H9 (cell line): ENCODE results near the gene CTPS2. TPM values are rescaled to one million over a fixed set of nuclear protein-coding genes. Genes with fewer than 3 reads are reported as not detected.

Source experiments
- DNase-seq: peaks from one replicate; pipeline ENCODE4 v3.0.0-alpha.2; 2017
- H2AFZ ChIP-seq: one replicate; pipeline ENCODE4 v1.6.1; 2013; ENCODE audit warnings: mild to moderate bottlenecking, low read length, control low read depth, moderate library complexity
- H2AK5ac ChIP-seq: 2 replicates; pipeline ENCODE4 v1.6.1; 2013; ENCODE audit warnings: low read length, control low read depth, mixed read lengths; ENCODE audit not compliant: insufficient read length
- H2BK120ac ChIP-seq: one replicate; pipeline ENCODE4 v1.6.1; 2013; ENCODE audit warnings: low read depth, mild to moderate bottlenecking, low read length, control low read depth, inconsistent platforms; ENCODE audit not compliant: poor library complexity, severe bottlenecking
- H2BK12ac ChIP-seq: 2 replicates; pipeline ENCODE4 v1.6.1; 2013; ENCODE audit warnings: low read length, control low read depth, mixed read lengths, low read depth; ENCODE audit not compliant: insufficient read length
- H2BK15ac ChIP-seq: 2 replicates; pipeline ENCODE4 v1.6.1; 2013; ENCODE audit warnings: low read depth, low read length, control low read depth
- H2BK20ac ChIP-seq: one replicate; pipeline ENCODE4 v1.6.1; 2013; ENCODE audit warnings: low read depth, mild to moderate bottlenecking, low read length, control low read depth, inconsistent platforms; ENCODE audit not compliant: poor library complexity, severe bottlenecking
- H2BK5ac ChIP-seq: 2 replicates; pipeline ENCODE4 v1.6.1; 2013; ENCODE audit warnings: low read length, control low read depth, mixed read lengths; ENCODE audit not compliant: insufficient read length
- H3K14ac ChIP-seq: 2 replicates; pipeline ENCODE4 v1.6.1; 2013; ENCODE audit warnings: low read length, control low read depth; ENCODE audit not compliant: insufficient read depth
- H3K18ac ChIP-seq: 2 replicates; pipeline ENCODE4 v1.6.1; 2013; ENCODE audit warnings: low read depth, mild to moderate bottlenecking, mixed read lengths, low read length, control low read depth; ENCODE audit not compliant: insufficient read length
- H3K23ac ChIP-seq: 2 replicates; pipeline ENCODE4 v1.6.1; 2013; ENCODE audit warnings: low read length, control low read depth, mixed read lengths, low read depth; ENCODE audit not compliant: insufficient read length
- H3K23me2 ChIP-seq: 2 replicates; pipeline ENCODE4 v1.6.1; 2013; ENCODE audit warnings: low read depth, mild to moderate bottlenecking, mixed read lengths, low read length, control low read depth; ENCODE audit not compliant: insufficient read length, poor library complexity, severe bottlenecking
- H3K27ac ChIP-seq: 2 replicates; pipeline ENCODE4 v1.5.1; 2013; ENCODE audit warnings: low read length, control low read depth, mixed read lengths, low read depth; ENCODE audit not compliant: insufficient read length
- H3K27me3 ChIP-seq: 2 replicates; pipeline ENCODE4 v1.6.1; 2013; ENCODE audit warnings: low read length, control low read depth, inconsistent platforms; ENCODE audit not compliant: insufficient read depth
- H3K4ac ChIP-seq: 2 replicates; pipeline ENCODE4 v1.6.1; 2013; ENCODE audit warnings: low read depth, mild to moderate bottlenecking, control low read depth, inconsistent platforms, low read length, moderate library complexity
- H3K4me1 ChIP-seq: 2 replicates; pipeline ENCODE4 v1.6.1; 2013; ENCODE audit warnings: low read length, control low read depth, inconsistent platforms; ENCODE audit not compliant: insufficient read depth
- H3K4me2 ChIP-seq: 2 replicates; pipeline ENCODE4 v1.6.1; 2013; ENCODE audit warnings: low read length, control low read depth, mixed read lengths; ENCODE audit not compliant: insufficient read length, insufficient read depth
- H3K56ac ChIP-seq: 2 replicates; pipeline ENCODE4 v1.6.1; 2013; ENCODE audit warnings: low read depth, mild to moderate bottlenecking, mixed read lengths, low read length, control low read depth; ENCODE audit not compliant: insufficient read length
- H3K79me1 ChIP-seq: 2 replicates; pipeline ENCODE4 v1.6.1; 2013; ENCODE audit warnings: low read depth, mild to moderate bottlenecking, moderate library complexity, low read length, control low read depth, inconsistent platforms; ENCODE audit not compliant: insufficient read depth, poor library complexity, severe bottlenecking
- H3K79me2 ChIP-seq: 2 replicates; pipeline ENCODE4 v1.6.1; 2013; ENCODE audit warnings: low read length, control low read depth, inconsistent platforms; ENCODE audit not compliant: insufficient read depth
- H3K9ac ChIP-seq: 2 replicates; pipeline ENCODE4 v1.6.1; 2013; ENCODE audit warnings: low read length, control low read depth, mixed read lengths; ENCODE audit not compliant: insufficient read length; ENCODE audit errors: extremely low read depth
- H3K9me3 ChIP-seq: one replicate; pipeline ENCODE4 v1.6.1; 2013; ENCODE audit warnings: low read depth, low read length, inconsistent platforms; ENCODE audit not compliant: control insufficient read depth
- H3T11ph ChIP-seq: one replicate; pipeline ENCODE4 v1.6.1; 2013; ENCODE audit warnings: mild to moderate bottlenecking, low read length, control low read depth, inconsistent platforms
- H4K20me1 ChIP-seq: one replicate; pipeline ENCODE4 v1.6.1; 2013; ENCODE audit not compliant: control insufficient read depth, insufficient read length, insufficient read depth
- H4K5ac ChIP-seq: 2 replicates; pipeline ENCODE4 v1.6.1; 2013; ENCODE audit warnings: low read depth, mild to moderate bottlenecking, mixed read lengths, low read length, control low read depth; ENCODE audit not compliant: insufficient read length
- H4K8ac ChIP-seq: replicated peaks from 2 replicates; pipeline ENCODE4 v1.6.1; 2013; ENCODE audit warnings: low read length, control low read depth, mixed read lengths, low read depth; ENCODE audit not compliant: insufficient read length
- H4K91ac ChIP-seq: 2 replicates; pipeline ENCODE4 v1.6.1; 2013; ENCODE audit warnings: low read depth, mild to moderate bottlenecking, moderate library complexity, mixed read lengths, low read length, control low read depth; ENCODE audit not compliant: insufficient read length
- H3K27ac Mint-ChIP-seq, 3 experiments: 2 replicates in 2 of 3; 3 replicates in 1 of 3; pipeline ENCODE4 v1.8.0; 2020 to 2021; ENCODE audit warnings: mixed read lengths in 3 of 3, mild to moderate bottlenecking in 1 of 3, moderate library complexity in 1 of 3
- H3K27me3 Mint-ChIP-seq: 2 replicates; pipeline ENCODE4 v1.8.0; 2021; ENCODE audit warnings: low read depth, mild to moderate bottlenecking, moderate library complexity, mixed read lengths
- H3K36me3 Mint-ChIP-seq, 3 experiments: 2 replicates in 2 of 3; 3 replicates in 1 of 3; pipeline ENCODE4 v1.8.0; 2020 to 2021; ENCODE audit warnings: low read depth in 3 of 3, mixed read lengths in 3 of 3; ENCODE audit not compliant: insufficient read depth in 1 of 3
- H3K4me1 Mint-ChIP-seq, 2 experiments: 2 replicates each; pipeline ENCODE4 v1.8.0; 2020; ENCODE audit warnings: mixed read lengths in 2 of 2
- H3K4me3 Mint-ChIP-seq, 2 experiments: 2 replicates in 1 of 2; 3 replicates in 1 of 2; pipeline ENCODE4 v1.8.0; 2020 to 2021; ENCODE audit warnings: mild to moderate bottlenecking in 2 of 2, mixed read lengths in 2 of 2, moderate library complexity in 1 of 2
- H3K9me3 Mint-ChIP-seq, 2 experiments: 2 replicates in 1 of 2; 3 replicates in 1 of 2; pipeline ENCODE4 v1.8.0; 2020; ENCODE audit warnings: mild to moderate bottlenecking in 2 of 2, mixed read lengths in 2 of 2, moderate library complexity in 1 of 2
- CTCF ChIP-seq: fragments of 200-600 bp; sonication (generic); conservative IDR thresholded peaks from 3 replicates; pipeline ENCODE4 v1.8.0; 2021; ENCODE audit warnings: antibody characterized with exemption, mild to moderate bottlenecking
- WGBS: extraction: QIAGEN DNeasy Blood & Tissue Kit; methylation state at CpG from one replicate; pipeline ENCODE4 v1.1.7; 2013; ENCODE audit warnings: missing lambda C conversion rate, low lambda C conversion rate, mixed read lengths; ENCODE audit not compliant: insufficient read length; ENCODE audit errors: extremely low coverage; 5-methylcytosine and 5-hydroxymethylcytosine counted together
- total RNA-seq: library from RNA; stranded (reverse); gene quantifications from 2 replicates; pipeline ENCODE4 v1.2.1, GENCODE V29; 2021

CTPS2 gene
- total RNA-seq, 1 experiment from 2014 or later: 69.7 TPM

GRCh38 chrX:16573781-16574180, 138.7 kb downstream of the CTPS2 start:
- Histone ChIP-seq H3K18ac (no peak overlapping the region), H3K27me3 (no peaks in the 10 kb centered on the region), H3K23ac (no peak overlapping the region), H2BK12ac (no peak overlapping the region), H3K79me1 (no peaks in the 10 kb centered on the region), H2AK5ac (no peak overlapping the region), H3K14ac (no peak overlapping the region), H4K20me1 (no peaks in the 10 kb centered on the region), H3K4me2 (no peak overlapping the region), H4K91ac (no peak overlapping the region), H3K79me2 (no peaks in the 10 kb centered on the region), H2BK5ac (no peak overlapping the region), H4K8ac (no peak overlapping the region), H2BK20ac (no peak overlapping the region), H3T11ph (no peak overlapping the region), H3K4ac (no peak overlapping the region), H3K9me3 (no peaks in the 10 kb centered on the region), H4K5ac (no peak overlapping the region), H3K9ac (no peak overlapping the region), H3K23me2 (peaks cover 3% of the 10 kb centered on the region), H3K27ac (no peak overlapping the region), H2BK120ac (no peak overlapping the region), H3K56ac (no peak overlapping the region), H2BK15ac (no peak overlapping the region), H3K4me1 (no peaks in the 10 kb centered on the region; the same call in 1 of the 2 replicates), H2AFZ (no peak overlapping the region)
- H3K9me3 Mint-ChIP-seq: peaks cover 13% of the 10 kb centered on the region in 2 experiments
- no peaks in the 10 kb centered on the region for H3K27me3 Mint-ChIP-seq
- WGBS: no CpG with 5 or more reads among the region's 1 CpG
- DNase-seq: no peak
- 0 out of 7 replicates have a peak overlapping the region, but pooled peaks of 1 of the 3 experiments have one; percentile 33 for H3K27ac Mint-ChIP-seq
- no peak for TF ChIP-seq CTCF
- H3K4me1 Mint-ChIP-seq: peaks cover 32 to 53% of the 10 kb centered on the region in 2 experiments
- H3K4me3 Mint-ChIP-seq: no peak overlapping the region
- H3K36me3 Mint-ChIP-seq: peaks cover 31 to 37% (median 34%) of the 10 kb centered on the region in 3 experiments
